Liver (tissue), 3 donors: ENCODE measurements around the gene CEP135.

Experiments used
- CTCF ChIP-seq: fragments of 150-350 bp; IDR thresholded peaks from 2 replicates; pipeline ENCODE4 v1.5.1; 2017; ENCODE audit warnings: improper control_type of control experiment, low read depth, low read length; ENCODE audit not compliant: missing input control
- MAX ChIP-seq: IDR thresholded peaks from 2 replicates; pipeline ENCODE4 v1.6.1; 2016; ENCODE audit warnings: antibody characterized with exemption
- RAD21 ChIP-seq, 2 donors: IDR thresholded peaks; 2 replicates each; pipeline ENCODE4 v1.6.1; 2016; ENCODE audit warnings: antibody characterized with exemption in 2 of 2, mild to moderate bottlenecking in 2 of 2
- donor health status: healthy.
- donor health status: healthy.

DNA sequence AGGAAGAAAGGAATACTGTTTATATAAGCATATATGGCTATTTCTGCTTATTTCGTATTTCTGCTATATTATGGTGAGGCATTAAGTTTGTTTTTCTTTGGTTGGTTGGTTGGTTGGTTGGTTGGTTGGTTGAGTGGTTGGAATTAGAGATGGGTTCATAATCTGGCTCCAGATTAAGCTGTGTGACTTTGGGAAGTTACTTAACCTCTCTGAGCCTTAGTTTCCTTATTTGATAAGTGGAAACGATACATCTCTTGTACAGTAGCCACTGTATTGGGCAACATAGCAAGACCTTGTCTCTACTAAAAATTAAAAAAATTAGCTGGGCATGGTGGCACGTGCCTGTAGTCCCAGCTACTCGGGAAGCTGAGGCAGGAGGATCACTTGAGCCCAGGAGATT is 46.1 kb upstream of the CEP135 start:
- no peak for TF ChIP-seq CTCF
- no peak for TF ChIP-seq MAX
- no peak for TF ChIP-seq RAD21 (IDR thresholded peaks at IDR 0.05)
